H9 (cell line): Measurements from ENCODE around the gene RPL19. TPM values are rescaled to one million over a fixed set of nuclear protein-coding genes. Genes with fewer than 3 reads are reported as not detected.
"Not testable (repeated sequence)": the region's sequence is repeated elsewhere in the genome, so short reads cannot be mapped to it uniquely, and the experiment has no call there.

ENCODE experiments used
- DNase-seq: peaks from one replicate; pipeline ENCODE4 v3.0.0-alpha.2; 2017
- H2AFZ ChIP-seq: one replicate; pipeline ENCODE4 v1.6.1; 2013; ENCODE audit warnings: mild to moderate bottlenecking, low read length, control low read depth, moderate library complexity
- H2AK5ac ChIP-seq: 2 replicates; pipeline ENCODE4 v1.6.1; 2013; ENCODE audit warnings: low read length, control low read depth, mixed read lengths; ENCODE audit not compliant: insufficient read length
- H2BK120ac ChIP-seq: one replicate; pipeline ENCODE4 v1.6.1; 2013; ENCODE audit warnings: low read depth, mild to moderate bottlenecking, low read length, control low read depth, inconsistent platforms; ENCODE audit not compliant: poor library complexity, severe bottlenecking
- H2BK12ac ChIP-seq: 2 replicates; pipeline ENCODE4 v1.6.1; 2013; ENCODE audit warnings: low read length, control low read depth, mixed read lengths, low read depth; ENCODE audit not compliant: insufficient read length
- H2BK15ac ChIP-seq: 2 replicates; pipeline ENCODE4 v1.6.1; 2013; ENCODE audit warnings: low read depth, low read length, control low read depth
- H2BK20ac ChIP-seq: one replicate; pipeline ENCODE4 v1.6.1; 2013; ENCODE audit warnings: low read depth, mild to moderate bottlenecking, low read length, control low read depth, inconsistent platforms; ENCODE audit not compliant: poor library complexity, severe bottlenecking
- H2BK5ac ChIP-seq: 2 replicates; pipeline ENCODE4 v1.6.1; 2013; ENCODE audit warnings: low read length, control low read depth, mixed read lengths; ENCODE audit not compliant: insufficient read length
- H3K14ac ChIP-seq: 2 replicates; pipeline ENCODE4 v1.6.1; 2013; ENCODE audit warnings: low read length, control low read depth; ENCODE audit not compliant: insufficient read depth
- H3K18ac ChIP-seq: 2 replicates; pipeline ENCODE4 v1.6.1; 2013; ENCODE audit warnings: low read depth, mild to moderate bottlenecking, mixed read lengths, low read length, control low read depth; ENCODE audit not compliant: insufficient read length
- H3K23ac ChIP-seq: 2 replicates; pipeline ENCODE4 v1.6.1; 2013; ENCODE audit warnings: low read length, control low read depth, mixed read lengths, low read depth; ENCODE audit not compliant: insufficient read length
- H3K23me2 ChIP-seq: 2 replicates; pipeline ENCODE4 v1.6.1; 2013; ENCODE audit warnings: low read depth, mild to moderate bottlenecking, mixed read lengths, low read length, control low read depth; ENCODE audit not compliant: insufficient read length, poor library complexity, severe bottlenecking
- H3K27ac ChIP-seq: 2 replicates; pipeline ENCODE4 v1.5.1; 2013; ENCODE audit warnings: low read length, control low read depth, mixed read lengths, low read depth; ENCODE audit not compliant: insufficient read length
- H3K27me3 ChIP-seq: 2 replicates; pipeline ENCODE4 v1.6.1; 2013; ENCODE audit warnings: low read length, control low read depth, inconsistent platforms; ENCODE audit not compliant: insufficient read depth
- H3K4ac ChIP-seq: 2 replicates; pipeline ENCODE4 v1.6.1; 2013; ENCODE audit warnings: low read depth, mild to moderate bottlenecking, control low read depth, inconsistent platforms, low read length, moderate library complexity
- H3K4me1 ChIP-seq: 2 replicates; pipeline ENCODE4 v1.6.1; 2013; ENCODE audit warnings: low read length, control low read depth, inconsistent platforms; ENCODE audit not compliant: insufficient read depth
- H3K4me2 ChIP-seq: 2 replicates; pipeline ENCODE4 v1.6.1; 2013; ENCODE audit warnings: low read length, control low read depth, mixed read lengths; ENCODE audit not compliant: insufficient read length, insufficient read depth
- H3K56ac ChIP-seq: 2 replicates; pipeline ENCODE4 v1.6.1; 2013; ENCODE audit warnings: low read depth, mild to moderate bottlenecking, mixed read lengths, low read length, control low read depth; ENCODE audit not compliant: insufficient read length
- H3K79me1 ChIP-seq: 2 replicates; pipeline ENCODE4 v1.6.1; 2013; ENCODE audit warnings: low read depth, mild to moderate bottlenecking, moderate library complexity, low read length, control low read depth, inconsistent platforms; ENCODE audit not compliant: insufficient read depth, poor library complexity, severe bottlenecking
- H3K79me2 ChIP-seq: 2 replicates; pipeline ENCODE4 v1.6.1; 2013; ENCODE audit warnings: low read length, control low read depth, inconsistent platforms; ENCODE audit not compliant: insufficient read depth
- H3K9ac ChIP-seq: 2 replicates; pipeline ENCODE4 v1.6.1; 2013; ENCODE audit warnings: low read length, control low read depth, mixed read lengths; ENCODE audit not compliant: insufficient read length; ENCODE audit errors: extremely low read depth
- H3K9me3 ChIP-seq: one replicate; pipeline ENCODE4 v1.6.1; 2013; ENCODE audit warnings: low read depth, low read length, inconsistent platforms; ENCODE audit not compliant: control insufficient read depth
- H3T11ph ChIP-seq: one replicate; pipeline ENCODE4 v1.6.1; 2013; ENCODE audit warnings: mild to moderate bottlenecking, low read length, control low read depth, inconsistent platforms
- H4K20me1 ChIP-seq: one replicate; pipeline ENCODE4 v1.6.1; 2013; ENCODE audit not compliant: control insufficient read depth, insufficient read length, insufficient read depth
- H4K5ac ChIP-seq: 2 replicates; pipeline ENCODE4 v1.6.1; 2013; ENCODE audit warnings: low read depth, mild to moderate bottlenecking, mixed read lengths, low read length, control low read depth; ENCODE audit not compliant: insufficient read length
- H4K8ac ChIP-seq: replicated peaks from 2 replicates; pipeline ENCODE4 v1.6.1; 2013; ENCODE audit warnings: low read length, control low read depth, mixed read lengths, low read depth; ENCODE audit not compliant: insufficient read length
- H4K91ac ChIP-seq: 2 replicates; pipeline ENCODE4 v1.6.1; 2013; ENCODE audit warnings: low read depth, mild to moderate bottlenecking, moderate library complexity, mixed read lengths, low read length, control low read depth; ENCODE audit not compliant: insufficient read length
- H3K27ac Mint-ChIP-seq, 3 experiments: 2 replicates in 2 of 3; 3 replicates in 1 of 3; pipeline ENCODE4 v1.8.0; 2020 to 2021; ENCODE audit warnings: mixed read lengths in 3 of 3, mild to moderate bottlenecking in 1 of 3, moderate library complexity in 1 of 3
- H3K27me3 Mint-ChIP-seq: 2 replicates; pipeline ENCODE4 v1.8.0; 2021; ENCODE audit warnings: low read depth, mild to moderate bottlenecking, moderate library complexity, mixed read lengths
- H3K36me3 Mint-ChIP-seq, 3 experiments: 2 replicates in 2 of 3; 3 replicates in 1 of 3; pipeline ENCODE4 v1.8.0; 2020 to 2021; ENCODE audit warnings: low read depth in 3 of 3, mixed read lengths in 3 of 3; ENCODE audit not compliant: insufficient read depth in 1 of 3
- H3K4me1 Mint-ChIP-seq, 2 experiments: 2 replicates each; pipeline ENCODE4 v1.8.0; 2020; ENCODE audit warnings: mixed read lengths in 2 of 2
- H3K4me3 Mint-ChIP-seq, 2 experiments: 2 replicates in 1 of 2; 3 replicates in 1 of 2; pipeline ENCODE4 v1.8.0; 2020 to 2021; ENCODE audit warnings: mild to moderate bottlenecking in 2 of 2, mixed read lengths in 2 of 2, moderate library complexity in 1 of 2
- H3K9me3 Mint-ChIP-seq, 2 experiments: 2 replicates in 1 of 2; 3 replicates in 1 of 2; pipeline ENCODE4 v1.8.0; 2020; ENCODE audit warnings: mild to moderate bottlenecking in 2 of 2, mixed read lengths in 2 of 2, moderate library complexity in 1 of 2
- CTCF ChIP-seq: fragments of 200-600 bp; sonication (generic); conservative IDR thresholded peaks from 3 replicates; pipeline ENCODE4 v1.8.0; 2021; ENCODE audit warnings: antibody characterized with exemption, mild to moderate bottlenecking
- WGBS: extraction: QIAGEN DNeasy Blood & Tissue Kit; methylation state at CpG from one replicate; pipeline ENCODE4 v1.1.7; 2013; ENCODE audit warnings: missing lambda C conversion rate, low lambda C conversion rate, mixed read lengths; ENCODE audit not compliant: insufficient read length; ENCODE audit errors: extremely low coverage; 5-methylcytosine and 5-hydroxymethylcytosine counted together
- total RNA-seq: library from RNA; stranded (reverse); gene quantifications from 2 replicates; pipeline ENCODE4 v1.2.1, GENCODE V29; 2021

Gene RPL19
- total RNA-seq, 1 experiment from 2014 or later = 2,038 TPM

GRCh38 chr17:39246274-39246673 is 46.2 kb downstream of the RPL19 start:
- Histone ChIP-seq H3K18ac (no peak overlapping the region), H2AK5ac (no peak overlapping the region), H3K9me3 (no peaks in the 10 kb centered on the region), H4K91ac (no peak overlapping the region), H2BK15ac (no peak overlapping the region), H3K23me2 (no peaks in the 10 kb centered on the region), H4K8ac (no peak overlapping the region), H3K79me2 (no peaks in the 10 kb centered on the region), H2BK20ac (no peak overlapping the region), H3K56ac (no peak overlapping the region), H3K27ac (no peak overlapping the region), H2AFZ (no peak overlapping the region), H2BK120ac (no peak overlapping the region), H2BK12ac (no peak overlapping the region), H3K79me1 (no peaks in the 10 kb centered on the region), H2BK5ac (no peak overlapping the region), H3K9ac (no peak overlapping the region), H3K27me3 (no peaks in the 10 kb centered on the region), H4K5ac (no peak overlapping the region), H3K14ac (no peak overlapping the region), H4K20me1 (peaks cover 2% of the 10 kb centered on the region), H3K4me2 (no peak overlapping the region), H3K23ac (no peak overlapping the region), H3T11ph (no peak overlapping the region), H3K4ac (no peak overlapping the region), H3K4me1 (no peaks in the 10 kb centered on the region)
- Mint-ChIP-seq H3K36me3 (no peaks in the 10 kb centered on the region), H3K27ac (no peak overlapping the region), H3K27me3 (peaks cover 2% of the 10 kb centered on the region; the same call in 1 of the 2 replicates), H3K4me1 (peaks cover 7 to 22% of the 10 kb centered on the region in 2 experiments), H3K4me3 (no peak overlapping the region), H3K9me3 (no peaks in the 10 kb centered on the region; a peak in 1 of 5 replicates)
- WGBS = no CpG with 5 or more reads among the region's 3 CpGs
- DNase-seq = no peak
- no peak; the same call in 2 of the 3 replicates for TF ChIP-seq CTCF

GRCh38 chr17:39250076-39250475 is 50.0 kb downstream of the RPL19 start:
- not testable (repeated sequence) for H3K27ac Mint-ChIP-seq, H3K4ac ChIP-seq, H3K27me3 Mint-ChIP-seq, H4K8ac ChIP-seq, H4K20me1 ChIP-seq, H2BK5ac ChIP-seq, H3K27ac ChIP-seq, H2AK5ac ChIP-seq, H2AFZ ChIP-seq, H3K27me3 ChIP-seq, H2BK120ac ChIP-seq, H3K9me3 ChIP-seq, H3K79me1 ChIP-seq, H3K4me2 ChIP-seq, H3K18ac ChIP-seq, H2BK15ac ChIP-seq, H3K79me2 ChIP-seq, H2BK20ac ChIP-seq, H3K36me3 Mint-ChIP-seq, H2BK12ac ChIP-seq, H3K23ac ChIP-seq, H3K9ac ChIP-seq, H3K9me3 Mint-ChIP-seq, H3K56ac ChIP-seq, H3K4me3 Mint-ChIP-seq, H3K4me1 ChIP-seq, H3T11ph ChIP-seq, H4K91ac ChIP-seq, DNase-seq, H4K5ac ChIP-seq, H3K14ac ChIP-seq, H3K23me2 ChIP-seq
- no CpG with 5 or more reads among the region's 12 CpGs for WGBS
- peaks cover 14 to 19% of the 10 kb centered on the region in 2 experiments for H3K4me1 Mint-ChIP-seq
